OCI-LY7 (cell line): Measurements from ENCODE around the gene MAPK14.

ENCODE experiments used
- CTCF ChIP-seq: fragments of 200-600 bp; sonication (generic); conservative IDR thresholded peaks from 2 replicates; pipeline ENCODE4 v1.5.1; 2014; ENCODE audit warnings: mild to moderate bottlenecking, antibody characterized with exemption, low read length, moderate library complexity, mixed read lengths
- EZH2phosphoT487 ChIP-seq: fragments of 200-600 bp; sonication (generic); IDR thresholded peaks from 2 replicates; pipeline ENCODE4 v1.6.1; 2018; ENCODE audit warnings: low read depth, borderline replicate concordance, mild to moderate bottlenecking, mixed run types, antibody characterized with exemption, low read length, moderate library complexity, mixed read lengths

- TF ChIP-seq CTCF (no peak), EZH2phosphoT487 (no peak)
Measured at GRCh38 chr6:36099869-36100483, 72.4 kb downstream of the MAPK14 start.
